Heart right ventricle (tissue), 16 donors: ENCODE measurements around the gene SESN3. TPM values are rescaled to one million over a fixed set of nuclear protein-coding genes. Genes with fewer than 3 reads are reported as not detected.

Source experiments
- ATAC-seq, 8 donors: fragments of 200-7000 bp; cut with Tn5 transposase; one replicate each; pipeline ENCODE4 v1.9.1; 2020; ENCODE audit warnings: mild to moderate bottlenecking in 8 of 8, moderate library complexity in 8 of 8, moderate number of reproducible peaks in 1 of 8
- DNase-seq, 2 donors: peaks; one replicate each; pipeline ENCODE4 v3.0.0-alpha.2; 2020
- H3K27ac ChIP-seq, 10 donors: fragments of 200-600 bp; sonication (generic) in 2 of 10; one replicate each; pipeline versions ENCODE4 v1.5.0 to v1.8.0; 2020 to 2022; ENCODE audit warnings: mild to moderate bottlenecking in 3 of 10
- H3K27me3 ChIP-seq, 7 donors: fragments of 200-600 bp; one replicate each; pipeline ENCODE4 v1.8.0; 2021 to 2022; ENCODE audit warnings: mild to moderate bottlenecking in 2 of 7
- H3K36me3 ChIP-seq, 9 donors: fragments of 200-600 bp; sonication (generic) in 1 of 9; one replicate each; pipeline versions ENCODE4 v1.5.0 to v1.8.0; 2020 to 2022; ENCODE audit warnings: mild to moderate bottlenecking in 2 of 9
- H3K4me1 ChIP-seq, 9 donors: fragments of 200-600 bp; sonication (generic) in 1 of 9; one replicate each; pipeline versions ENCODE4 v1.5.0 to v1.8.0; 2020 to 2022; ENCODE audit warnings: mild to moderate bottlenecking in 4 of 9
- H3K4me3 ChIP-seq, 10 donors: fragments of 200-600 bp; sonication (generic) in 2 of 10; one replicate each; pipeline versions ENCODE4 v1.5.0 to v1.8.0; 2020 to 2022; ENCODE audit warnings: mild to moderate bottlenecking in 7 of 10, moderate library complexity in 2 of 10
- H3K9me3 ChIP-seq, 11 donors: fragments of 200-600 bp in 10 of 11; sonication (generic) in 2 of 11; one replicate each; pipeline versions ENCODE4 v1.5.0 to v1.8.0; 2013 to 2022; ENCODE audit warnings: mild to moderate bottlenecking in 2 of 11, control low read depth in 1 of 11, moderate library complexity in 1 of 11
- WGBS, 2 donors: extraction: QIAGEN DNeasy Blood & Tissue Kit; methylation state at CpG; one replicate each; pipeline ENCODE4 v1.1.7; 2013; ENCODE audit warnings: inconsistent platforms in 1 of 2; 5-methylcytosine and 5-hydroxymethylcytosine counted together
- intact Hi-C, 10 donors: fragments of 100-400 bp; cut with DNase I; formaldehyde crosslinking; loops; one replicate each; pipeline versions ENCODE4 v1.11.1 to v1.14.2; 2022
- polyA plus RNA-seq, 2 donors: library from polyadenylated mRNA; stranded (reverse); fragments of 200-250 nt; gene quantifications; one replicate each; pipeline ENCODE4 v1.2.3, GENCODE V29; 2013
- total RNA-seq, 10 donors: library from RNA; stranded (reverse); fragmentation: NEBNext Ultra II Directional in 3 of 10; extraction: Animal tissue kit (Norgen Biotek cat#: 25700) in 3 of 10; gene quantifications; one replicate each; pipeline versions ENCODE4 v1.2.1 to v1.2.4, GENCODE V29; 2021 to 2023
- TF ChIP-seq, protein P1 (sequence below), 9 donors: fragments of 200-600 bp; sonication (generic) in 2 of 9; IDR thresholded peaks; one replicate each; pipeline versions ENCODE4 v1.5.0 to v1.8.0; 2021 to 2022; ENCODE audit warnings: antibody characterized with exemption in 9 of 9, mild to moderate bottlenecking in 5 of 9, moderate library complexity in 1 of 9
- donor health status: Arrhythmogenic right ventricular cardiomyopathy.
- donor health status: ischemic (EF 13 %, LVEDD 7.1; RV severe dilation, severe dysfunction).
- donor health status: healthy with polysubstance abuse.
- donor health status: DM: no; HTN: yes; CAD: no.
- donor health status: DM: no; HTN: no; CAD: no.
- donor health status: ischemic (EF 25% LVEDD 6.9; RV normal size, moderate dysfunction).
- donor health status: ischemic (EF 25% LVEDD 5.7; RV mildly dilated, moderate dysfunction).
- donor health status: healthy.
- donor health status: DM: yes; HTN: yes; CAD: no.
- donor health status: Ischemic cardiomyopathy.
- donor health status: ischemic (EF 35%, LVEDD 5.7; RV mildly dilated, moderate dysfunction).
- donor health status: nonischemic (EF 11% LVEDD 7.7; RV severe dilation, severe dysfunction).
- donor health status: DM: yes; HTN: yes; CAD: no.
- donor health status: PGD.
- donor health status: ischemic (EF 29% LVEDD 5.4; RV normal size, mild dysfunction).
- donor health status: nonischemic (EF 23%, LVEDD 6.1; RV moderate dilation, normal function).

SESN3 gene
- total and polyA plus RNA-seq, 12 donors, result 0.65 to 15.4 (median 9.0) TPM

DNA sequence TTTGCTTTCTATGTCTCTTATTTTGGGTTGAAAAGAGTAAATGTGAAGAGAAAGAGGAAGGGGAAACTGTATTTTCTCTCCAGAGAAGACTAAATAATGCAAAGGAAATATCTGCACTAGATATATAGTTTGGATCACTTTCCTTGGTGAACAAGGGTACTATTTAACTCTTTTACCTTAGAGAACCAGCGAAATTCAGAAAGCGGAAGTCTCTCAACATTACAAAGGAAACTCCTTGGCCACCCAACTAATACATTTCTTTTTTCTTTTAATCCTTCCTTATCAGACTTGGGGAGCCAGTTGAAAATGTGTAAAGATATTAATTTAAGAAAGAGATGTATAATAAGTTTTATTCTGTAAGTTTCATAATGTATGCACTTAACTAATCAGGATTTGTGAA is 64.2 kb downstream of the SESN3 start:
- WGBS, 2 donors, result 92 to 100% methylated on average over 2 of the region's 2 CpGs
- TF ChIP-seq, protein P1, sequence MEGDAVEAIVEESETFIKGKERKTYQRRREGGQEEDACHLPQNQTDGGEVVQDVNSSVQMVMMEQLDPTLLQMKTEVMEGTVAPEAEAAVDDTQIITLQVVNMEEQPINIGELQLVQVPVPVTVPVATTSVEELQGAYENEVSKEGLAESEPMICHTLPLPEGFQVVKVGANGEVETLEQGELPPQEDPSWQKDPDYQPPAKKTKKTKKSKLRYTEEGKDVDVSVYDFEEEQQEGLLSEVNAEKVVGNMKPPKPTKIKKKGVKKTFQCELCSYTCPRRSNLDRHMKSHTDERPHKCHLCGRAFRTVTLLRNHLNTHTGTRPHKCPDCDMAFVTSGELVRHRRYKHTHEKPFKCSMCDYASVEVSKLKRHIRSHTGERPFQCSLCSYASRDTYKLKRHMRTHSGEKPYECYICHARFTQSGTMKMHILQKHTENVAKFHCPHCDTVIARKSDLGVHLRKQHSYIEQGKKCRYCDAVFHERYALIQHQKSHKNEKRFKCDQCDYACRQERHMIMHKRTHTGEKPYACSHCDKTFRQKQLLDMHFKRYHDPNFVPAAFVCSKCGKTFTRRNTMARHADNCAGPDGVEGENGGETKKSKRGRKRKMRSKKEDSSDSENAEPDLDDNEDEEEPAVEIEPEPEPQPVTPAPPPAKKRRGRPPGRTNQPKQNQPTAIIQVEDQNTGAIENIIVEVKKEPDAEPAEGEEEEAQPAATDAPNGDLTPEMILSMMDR (IDR thresholded peaks at IDR 0.05), result no peak
- DNase-seq (no peak), ATAC-seq (no peak)
- no peaks in the 10 kb centered on the region for H3K4me1 ChIP-seq
- H3K27me3 ChIP-seq, result no peaks in the 10 kb centered on the region
- no peak overlapping the region for H3K4me3 ChIP-seq
- H3K36me3 ChIP-seq, result peaks cover 0 to 30% (median 0%) of the 10 kb centered on the region in 9 donors
- no peak overlapping the region for H3K27ac ChIP-seq
- no peaks in the 10 kb centered on the region for H3K9me3 ChIP-seq
- intact Hi-C loops, result loop anchor here in 1 of 10 donors (10.0 kb wide), 1 partner anchor 68 kb away; the partner anchor contains the start of gene SESN3

DNA sequence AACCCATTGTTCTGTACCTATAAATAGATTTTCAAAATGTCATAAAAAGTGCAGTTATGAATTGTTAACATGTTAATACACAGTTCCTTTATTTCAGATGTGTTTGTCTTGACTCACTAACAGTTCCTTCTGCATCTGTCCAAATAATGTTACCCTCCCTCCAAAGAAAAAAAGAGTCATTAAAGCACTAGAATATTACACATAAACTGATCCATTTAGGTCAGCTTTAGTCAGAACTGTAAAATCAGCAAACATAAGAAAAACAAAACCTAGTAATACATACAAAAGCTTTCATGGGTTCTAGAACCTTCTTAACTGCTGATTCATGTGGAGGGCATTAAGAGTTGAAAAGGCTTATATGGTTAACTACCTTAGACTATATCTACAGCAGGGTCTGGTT is 65.4 kb downstream of the SESN3 start:
- H3K36me3 ChIP-seq, result peaks cover 0 to 18% (median 0%) of the 10 kb centered on the region in 9 donors
- no peak for ATAC-seq
- intact Hi-C loops, result loop anchor here in 1 of 10 donors (10.0 kb wide), 1 partner anchor 69 kb away; the partner anchor contains the start of gene SESN3
- TF ChIP-seq, protein P1 (IDR thresholded peaks at IDR 0.05), result no peak
- H3K27ac ChIP-seq, result no peak overlapping the region
- H3K4me3 ChIP-seq, result no peak overlapping the region
- H3K27me3 ChIP-seq, result no peaks in the 10 kb centered on the region
- H3K9me3 ChIP-seq, result no peaks in the 10 kb centered on the region
- H3K4me1 ChIP-seq, result no peaks in the 10 kb centered on the region
- no peak for DNase-seq

- H3K27ac ChIP-seq, result no peak overlapping the region
- H3K27me3 ChIP-seq, result no peaks in the 10 kb centered on the region
- no peaks in the 10 kb centered on the region for H3K4me1 ChIP-seq
- no peak overlapping the region for H3K4me3 ChIP-seq
- intact Hi-C loops, result loop anchor here in 1 of 10 donors (10.0 kb wide), 1 partner anchor 72 kb away; the partner anchor contains the start of gene SESN3
- TF ChIP-seq, protein P1 (IDR thresholded peaks at IDR 0.05), result no peak
- no peak for DNase-seq
- H3K9me3 ChIP-seq, result no peaks in the 10 kb centered on the region
- H3K36me3 ChIP-seq, result peaks cover 0 to 9% (median 0%) of the 10 kb centered on the region in 9 donors
- no peak for ATAC-seq
- 59 to 65% methylated on average over 4 of the region's 4 CpGs for WGBS, 2 donors
Observed at GRCh38 chr11:95163106-95163505, 67.9 kb downstream of the SESN3 start.

- Histone ChIP-seq H3K27me3 (no peaks in the 10 kb centered on the region), H3K4me1 (peaks cover 0 to 15% (median 11%) of the 10 kb centered on the region in 9 donors), H3K4me3 (no peak overlapping the region), H3K27ac (no peak overlapping the region), H3K36me3 (no peaks in the 10 kb centered on the region), H3K9me3 (no peaks in the 10 kb centered on the region)
- ATAC-seq (no peak), DNase-seq (no peak)
- WGBS, 2 donors, result 93 to 95% methylated on average over 1 of the region's 1 CpG
- TF ChIP-seq, protein P1 (IDR thresholded peaks at IDR 0.05), result no peak
- intact Hi-C loops, result loop anchor here in 1 of 10 donors (10.0 kb wide), 1 partner anchor 74 kb away; the partner anchor contains the start of gene SESN3
Observed at GRCh38 chr11:95161248-95161647, 69.8 kb downstream of the SESN3 start.
